ENCODE data around the gene PPM1L.

DNA sequence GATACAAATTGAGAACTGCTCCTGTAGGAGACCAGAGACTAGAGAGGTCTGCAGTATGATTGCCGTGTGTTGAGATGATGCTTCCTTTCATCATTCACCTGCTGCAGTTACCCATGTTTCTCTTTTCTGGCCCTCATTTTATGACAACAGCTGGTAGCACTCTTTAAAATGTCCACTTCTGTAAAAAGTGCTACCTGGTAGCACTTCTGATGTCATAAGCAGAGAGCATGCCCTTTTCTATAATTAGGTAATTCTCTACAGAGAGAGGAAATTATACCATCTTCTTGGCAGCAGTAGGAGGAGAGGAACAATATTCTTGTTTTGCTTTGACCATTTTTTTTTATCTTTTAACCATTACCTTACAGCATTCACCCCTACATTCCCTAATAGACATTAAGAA, 123.8 kb downstream of the PPM1L start:
- TF ChIP-seq, protein P1, sequence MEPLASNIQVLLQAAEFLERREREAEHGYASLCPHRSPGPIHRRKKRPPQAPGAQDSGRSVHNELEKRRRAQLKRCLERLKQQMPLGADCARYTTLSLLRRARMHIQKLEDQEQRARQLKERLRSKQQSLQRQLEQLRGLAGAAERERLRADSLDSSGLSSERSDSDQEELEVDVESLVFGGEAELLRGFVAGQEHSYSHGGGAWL (CRISPR knock-in tag; IDR thresholded peaks at IDR 0.05), result no peak
- TF ChIP-seq GZF1 (CRISPR knock-in tag; IDR thresholded peaks at IDR 0.05), result no peak
- TF ChIP-seq MXI1 (IDR thresholded peaks at IDR 0.05; ENCODE audit: borderline replicate concordance, low read depth, low read length), result no peak

Data from HepG2 (cell line).